Endodermal cell (in vitro differentiated cells): ENCODE results near the gene SBF2. TPM values are rescaled to one million over a fixed set of nuclear protein-coding genes. Genes with fewer than 3 reads are reported as not detected.
A peak's percentile ranks its signal among the peaks of the same experiment; 100 is the strongest.

Experiments
- DNase-seq: peaks from one replicate; pipeline ENCODE4 v3.0.0-alpha.2; 2017
- H3K27ac ChIP-seq: 2 replicates; pipeline ENCODE4 v1.5.1; 2013; ENCODE audit warnings: mild to moderate bottlenecking, low read depth, low read length, moderate library complexity
- H3K27me3 ChIP-seq: 2 replicates; pipeline ENCODE4 v1.6.1; 2013; ENCODE audit warnings: mild to moderate bottlenecking, low read length, moderate library complexity; ENCODE audit not compliant: insufficient read depth, control insufficient read depth, poor library complexity, severe bottlenecking
- H3K36me3 ChIP-seq: 2 replicates; pipeline ENCODE4 v1.7.0; 2013; ENCODE audit warnings: mild to moderate bottlenecking, low read length, moderate library complexity; ENCODE audit not compliant: control insufficient read depth, insufficient read depth
- H3K4me1 ChIP-seq: one replicate; pipeline ENCODE4 v1.7.0; 2013; ENCODE audit warnings: low read length; ENCODE audit not compliant: control insufficient read depth, insufficient read depth
- H3K4me3 ChIP-seq: 2 replicates; pipeline ENCODE4 v1.5.1; 2013; ENCODE audit warnings: mild to moderate bottlenecking, low read length, moderate library complexity
- H3K9ac ChIP-seq: 2 replicates; pipeline ENCODE4 v1.6.1; 2013; ENCODE audit warnings: mild to moderate bottlenecking, low read length, moderate library complexity; ENCODE audit not compliant: poor library complexity, severe bottlenecking; ENCODE audit errors: extremely low read depth
- H3K9me3 ChIP-seq: 2 replicates; pipeline ENCODE4 v1.6.1; 2013; ENCODE audit warnings: mild to moderate bottlenecking, low read length, moderate library complexity; ENCODE audit not compliant: control insufficient read depth
- H3K27ac Mint-ChIP-seq: 2 replicates; pipeline ENCODE4 v1.8.0; 2020; ENCODE audit warnings: mixed read lengths
- H3K27me3 Mint-ChIP-seq: 2 replicates; pipeline ENCODE4 v1.8.0; 2021; ENCODE audit warnings: mild to moderate bottlenecking, mixed read lengths; ENCODE audit not compliant: insufficient read depth
- H3K36me3 Mint-ChIP-seq: 2 replicates; pipeline ENCODE4 v1.8.0; 2020; ENCODE audit warnings: low read depth, mixed read lengths
- H3K4me1 Mint-ChIP-seq: 2 replicates; pipeline ENCODE4 v1.8.0; 2020; ENCODE audit warnings: mixed read lengths
- H3K4me3 Mint-ChIP-seq: 2 replicates; pipeline ENCODE4 v1.8.0; 2020; ENCODE audit warnings: mild to moderate bottlenecking, moderate library complexity, mixed read lengths
- H3K9me3 Mint-ChIP-seq: 2 replicates; pipeline ENCODE4 v1.8.0; 2020; ENCODE audit warnings: mild to moderate bottlenecking, mixed read lengths
- WGBS, 2 experiments: methylation state at CpG; one replicate each; pipeline versions ENCODE4 v1.1.5 to v1.1.7; 2013; ENCODE audit warnings: missing lambda C conversion rate in 2 of 2, mixed read lengths in 1 of 2; ENCODE audit not compliant: insufficient coverage in 1 of 2, insufficient read length in 1 of 2; 5-methylcytosine and 5-hydroxymethylcytosine counted together
- total RNA-seq, 2 donors: library from RNA; stranded (reverse); fragmentation: NEBNext Ultra II Directional in 1 of 2; extraction: Animal tissue kit (Norgen Biotek cat#: 25700) in 1 of 2; gene quantifications; 2 replicates in 1 of 2; 3 replicates in 1 of 2; pipeline ENCODE4 v1.2.1, GENCODE V29; 2021
- TF ChIP-seq, protein P1 (sequence below): fragments of 200-600 bp; sonication (generic); conservative IDR thresholded peaks from 2 replicates; pipeline ENCODE4 v1.5.0; 2021; ENCODE audit warnings: antibody characterized with exemption, mild to moderate bottlenecking

Gene SBF2
- total RNA-seq, 2 donors from 2014 or later = 27.1 to 32.5 TPM

DNA sequence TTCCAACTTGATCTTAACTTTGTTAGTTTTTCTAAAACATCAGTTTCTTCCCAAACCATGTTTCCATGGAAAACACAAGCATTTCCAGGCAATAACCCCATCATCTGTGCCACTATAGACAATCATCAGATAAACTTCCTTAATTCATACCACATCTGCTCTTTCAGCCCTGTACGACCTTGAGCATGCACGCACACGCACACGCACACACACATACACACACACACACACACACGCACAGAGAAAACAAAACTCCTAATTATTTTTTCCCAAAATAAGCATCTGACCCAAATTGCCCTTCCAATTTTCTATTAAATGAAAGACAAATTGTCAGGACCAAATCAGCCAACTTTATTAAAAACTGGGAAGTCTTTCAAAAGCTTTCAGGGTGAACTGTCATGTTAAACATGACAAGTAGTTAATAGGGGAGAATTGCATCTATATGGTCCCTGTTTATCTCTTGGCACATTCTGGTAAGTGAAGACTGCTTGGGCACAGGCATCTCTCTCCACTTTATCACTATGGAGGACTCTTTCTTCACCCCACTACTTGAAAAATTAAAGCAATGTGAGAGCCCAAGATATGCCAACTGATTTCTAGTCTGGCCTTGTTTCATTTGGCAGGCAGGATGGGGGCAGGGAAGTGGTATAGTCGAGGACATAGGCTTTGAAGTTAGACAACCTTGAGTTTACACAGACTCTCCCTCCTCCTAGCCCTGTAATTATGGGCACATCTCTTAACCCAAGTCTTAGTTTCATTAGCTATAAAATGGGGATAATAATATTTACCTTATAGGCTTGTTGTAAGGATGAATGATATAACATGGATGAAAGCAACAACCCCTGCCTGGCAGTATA is 25.9 kb upstream of the SBF2 start:
- Histone ChIP-seq H3K9me3 (no peaks in the 10 kb centered on the region), H3K36me3 (no peaks in the 10 kb centered on the region), H3K4me1 (peaks cover 30% of the 10 kb centered on the region), H3K9ac (no peak overlapping the region), H3K4me3 (no peak overlapping the region), H3K27ac (no peak overlapping the region), H3K27me3 (peaks cover 5% of the 10 kb centered on the region)
- Mint-ChIP-seq H3K4me3 (no peak overlapping the region), H3K9me3 (no peaks in the 10 kb centered on the region), H3K27ac (no peak overlapping the region), H3K27me3 (peaks cover 44% of the 10 kb centered on the region), H3K36me3 (no peaks in the 10 kb centered on the region), H3K4me1 (peaks cover 43% of the 10 kb centered on the region)
- DNase-seq = no peak
- TF ChIP-seq, protein P1, sequence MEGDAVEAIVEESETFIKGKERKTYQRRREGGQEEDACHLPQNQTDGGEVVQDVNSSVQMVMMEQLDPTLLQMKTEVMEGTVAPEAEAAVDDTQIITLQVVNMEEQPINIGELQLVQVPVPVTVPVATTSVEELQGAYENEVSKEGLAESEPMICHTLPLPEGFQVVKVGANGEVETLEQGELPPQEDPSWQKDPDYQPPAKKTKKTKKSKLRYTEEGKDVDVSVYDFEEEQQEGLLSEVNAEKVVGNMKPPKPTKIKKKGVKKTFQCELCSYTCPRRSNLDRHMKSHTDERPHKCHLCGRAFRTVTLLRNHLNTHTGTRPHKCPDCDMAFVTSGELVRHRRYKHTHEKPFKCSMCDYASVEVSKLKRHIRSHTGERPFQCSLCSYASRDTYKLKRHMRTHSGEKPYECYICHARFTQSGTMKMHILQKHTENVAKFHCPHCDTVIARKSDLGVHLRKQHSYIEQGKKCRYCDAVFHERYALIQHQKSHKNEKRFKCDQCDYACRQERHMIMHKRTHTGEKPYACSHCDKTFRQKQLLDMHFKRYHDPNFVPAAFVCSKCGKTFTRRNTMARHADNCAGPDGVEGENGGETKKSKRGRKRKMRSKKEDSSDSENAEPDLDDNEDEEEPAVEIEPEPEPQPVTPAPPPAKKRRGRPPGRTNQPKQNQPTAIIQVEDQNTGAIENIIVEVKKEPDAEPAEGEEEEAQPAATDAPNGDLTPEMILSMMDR = no peak
- WGBS, 2 experiments = 87 to 100% methylated on average over 3 to 6 of the region's 6 CpGs

DNA sequence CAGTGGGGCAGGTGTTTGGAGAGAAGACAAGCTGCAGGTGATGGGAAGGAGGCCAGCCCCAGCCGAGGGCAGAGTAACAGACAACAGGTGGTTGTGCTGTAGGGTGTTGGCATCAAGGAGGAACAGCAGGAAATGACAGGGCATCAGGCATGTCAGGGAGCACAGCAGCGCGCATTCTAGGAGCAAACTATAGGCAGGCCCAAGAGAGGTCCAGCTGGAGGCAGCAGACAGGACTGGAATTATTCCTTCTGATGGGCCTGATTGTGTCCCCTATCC is 24.4 kb upstream of the SBF2 start:
- H3K27me3 ChIP-seq = peaks cover 13% of the 10 kb centered on the region
- no peaks in the 10 kb centered on the region for H3K9me3 Mint-ChIP-seq
- peak; percentile 54 for DNase-seq
- H3K9me3 ChIP-seq = no peaks in the 10 kb centered on the region
- H3K27ac ChIP-seq = no peak overlapping the region
- no peaks in the 10 kb centered on the region for H3K36me3 ChIP-seq
- no peak overlapping the region for H3K4me3 Mint-ChIP-seq
- TF ChIP-seq, protein P1 = no peak
- H3K36me3 Mint-ChIP-seq = no peaks in the 10 kb centered on the region
- H3K4me1 Mint-ChIP-seq = peaks cover 31% of the 10 kb centered on the region
- H3K9ac ChIP-seq = no peak overlapping the region
- H3K27ac Mint-ChIP-seq = no peak overlapping the region
- WGBS, 2 experiments = 87% methylated on average over 3 of the region's 3 CpGs; no CpG with 5 or more reads in 1 of the 2 experiments
- H3K27me3 Mint-ChIP-seq = peaks cover 56% of the 10 kb centered on the region
- H3K4me3 ChIP-seq = no peak overlapping the region
- H3K4me1 ChIP-seq = peaks cover 23% of the 10 kb centered on the region

DNA sequence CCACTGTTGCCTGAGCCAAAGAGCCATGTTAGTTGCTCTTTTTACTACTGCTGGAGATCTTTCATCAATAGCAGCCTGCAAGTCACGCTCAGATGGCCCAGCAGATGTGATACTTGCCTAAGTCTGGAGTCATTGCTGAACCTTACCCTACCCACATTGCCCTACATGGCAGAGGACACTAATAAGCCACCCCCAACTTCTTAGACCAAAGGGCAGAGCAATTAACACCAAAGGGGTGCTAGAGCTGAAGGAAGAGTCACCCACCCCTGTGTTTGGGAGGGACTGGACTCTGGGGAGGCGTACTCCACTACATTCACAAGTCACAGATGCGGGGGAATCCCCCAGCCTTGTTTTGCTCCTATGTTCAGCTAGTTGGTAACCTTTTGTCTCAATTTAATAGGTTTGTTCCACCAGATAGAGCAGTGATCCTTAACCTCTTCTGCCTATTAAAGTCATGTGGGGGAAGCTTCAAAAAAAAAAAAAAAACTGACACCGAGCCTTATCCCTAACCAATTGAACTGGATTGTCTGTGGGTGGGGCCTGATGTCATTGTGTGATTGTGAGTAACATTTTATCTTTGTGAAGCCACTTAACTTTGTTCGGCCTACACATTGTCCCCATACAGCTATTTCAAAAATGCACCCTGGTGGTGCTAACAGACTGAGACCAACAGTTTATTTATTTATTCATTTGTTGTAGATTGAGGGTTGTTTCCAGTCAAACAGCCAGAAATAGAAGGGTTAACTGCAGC is 23.9 kb upstream of the SBF2 start:
- Histone ChIP-seq H3K4me1 (peaks cover 20% of the 10 kb centered on the region), H3K27me3 (peaks cover 13% of the 10 kb centered on the region), H3K4me3 (no peak overlapping the region), H3K36me3 (no peaks in the 10 kb centered on the region), H3K27ac (no peak overlapping the region), H3K9me3 (no peaks in the 10 kb centered on the region), H3K9ac (no peak overlapping the region)
- no peaks in the 10 kb centered on the region for H3K36me3 Mint-ChIP-seq
- peaks cover 26% of the 10 kb centered on the region for H3K4me1 Mint-ChIP-seq
- H3K4me3 Mint-ChIP-seq = no peak overlapping the region
- H3K27me3 Mint-ChIP-seq = peaks cover 61% of the 10 kb centered on the region
- H3K27ac Mint-ChIP-seq = no peak overlapping the region
- 83 to 92% methylated on average over 3 to 5 of the region's 5 CpGs for WGBS, 2 experiments
- DNase-seq = peak; percentile 52
- TF ChIP-seq, protein P1 = no peak
- H3K9me3 Mint-ChIP-seq = no peaks in the 10 kb centered on the region
